Suprapubic skin (tissue), 4 donors: ENCODE results near the gene TOM1. TPM values are rescaled to one million over a fixed set of nuclear protein-coding genes. Genes with fewer than 3 reads are reported as not detected.

Source experiments
- DNase-seq, 2 donors: peaks; one replicate each; pipeline ENCODE4 v3.0.0-alpha.2; 2019; ENCODE audit warnings: low spot score in 2 of 2
- H3K27ac ChIP-seq: fragments of 200-600 bp; sonication (generic); one replicate; pipeline ENCODE4 v1.5.1; 2019
- H3K27me3 ChIP-seq: fragments of 200-600 bp; sonication (generic); one replicate; pipeline ENCODE4 v1.5.1; 2019
- H3K36me3 ChIP-seq: fragments of 200-600 bp; sonication (generic); one replicate; pipeline ENCODE4 v1.5.1; 2019
- H3K4me1 ChIP-seq: fragments of 200-600 bp; sonication (generic); one replicate; pipeline ENCODE4 v1.5.1; 2019
- H3K4me3 ChIP-seq: fragments of 200-600 bp; sonication (generic); one replicate; pipeline ENCODE4 v1.5.1; 2019; ENCODE audit warnings: mild to moderate bottlenecking
- H3K9me3 ChIP-seq: fragments of 200-600 bp; sonication (generic); one replicate; pipeline ENCODE4 v1.5.1; 2019
- CTCF ChIP-seq, 2 donors: fragments of 200-600 bp in 1 of 2; fragments of 450-650 bp in 1 of 2; sonication (generic) in 1 of 2; IDR thresholded peaks; one replicate each; pipeline ENCODE4 v1.5.1; 2016 to 2019; ENCODE audit warnings: antibody characterized with exemption in 2 of 2, mild to moderate bottlenecking in 1 of 2, moderate library complexity in 1 of 2
- EP300 ChIP-seq: sonication (generic); formaldehyde crosslinking; IDR thresholded peaks from one replicate; pipeline ENCODE4 v1.6.1; 2017; ENCODE audit warnings: antibody characterized with exemption
- POLR2A ChIP-seq, 2 donors: fragments of 450-650 bp; IDR thresholded peaks; one replicate each; pipeline ENCODE4 v1.6.1; 2017; ENCODE audit warnings: antibody characterized with exemption in 2 of 2, mild to moderate bottlenecking in 2 of 2, moderate library complexity in 2 of 2
- POLR2AphosphoS5 ChIP-seq, 3 donors: sonication (generic); formaldehyde crosslinking; IDR thresholded peaks; one replicate each; pipeline ENCODE4 v1.6.1; 2017; ENCODE audit warnings: antibody characterized with exemption in 3 of 3
- WGBS: methylation state at CpG from one replicate; pipeline ENCODE4 v1.1.5; 2018; 5-methylcytosine and 5-hydroxymethylcytosine counted together
- total RNA-seq, 4 donors: library from RNA; depleted of rRNA; stranded (reverse); fragments of >200 nt; gene quantifications; one replicate each; pipeline ENCODE4 v1.1.0, GENCODE V29; 2016

The TOM1 gene
- total RNA-seq, 4 donors from 2014 or later, result 105 to 279 (median 130) TPM

- H3K27ac ChIP-seq, result no peak overlapping the region
- no peaks in the 10 kb centered on the region for H3K27me3 ChIP-seq
- H3K4me3 ChIP-seq, result no peak overlapping the region
- no peaks in the 10 kb centered on the region for H3K36me3 ChIP-seq
- WGBS, result 85% methylated on average over 8 of the region's 8 CpGs
- no peak for DNase-seq
- H3K4me1 ChIP-seq, result peaks cover 36% of the 10 kb centered on the region
- H3K9me3 ChIP-seq, result no peaks in the 10 kb centered on the region
- TF ChIP-seq CTCF (IDR thresholded peaks at IDR 0.05), result no peak
These were observed 75.8 kb downstream of the TOM1 start for GRCh38 chr22:35375526-35375925.

- 3% methylated on average over 16 of the region's 17 CpGs for WGBS
- peak overlapping the region; percentile 83 for H3K27ac ChIP-seq
- peak; percentile 96 to 97 for DNase-seq
- H3K4me3 ChIP-seq, result peak overlapping the region; percentile 7
- H3K9me3 ChIP-seq, result no peaks in the 10 kb centered on the region
- H3K27me3 ChIP-seq, result no peaks in the 10 kb centered on the region
- peaks cover 44% of the 10 kb centered on the region for H3K4me1 ChIP-seq
- H3K36me3 ChIP-seq, result no peaks in the 10 kb centered on the region
- TF ChIP-seq POLR2AphosphoS5 (IDR thresholded peaks at IDR 0.05) (peak; percentile 45 to 98 (median 84)), POLR2A (IDR thresholded peaks at IDR 0.05) (no peak), EP300 (no peak), CTCF (IDR thresholded peaks at IDR 0.05) (no peak)
These were observed 77.2 kb downstream of the TOM1 start for GRCh38 chr22:35376728-35377472.

- 91% methylated on average over 3 of the region's 3 CpGs for WGBS
- no peaks in the 10 kb centered on the region for H3K27me3 ChIP-seq
- no peak for TF ChIP-seq EP300
- no peak for TF ChIP-seq POLR2AphosphoS5 (IDR thresholded peaks at IDR 0.05)
- TF ChIP-seq CTCF (IDR thresholded peaks at IDR 0.05), result no peak
- TF ChIP-seq POLR2A (IDR thresholded peaks at IDR 0.05), result no peak
These were observed 78.0 kb downstream of the TOM1 start for GRCh38 chr22:35377735-35378134.

GRCh38 chr22:35378621-35379020 lies 78.9 kb downstream of the TOM1 start:
- WGBS, result 94% methylated on average over 3 of the region's 3 CpGs
- H3K4me1 ChIP-seq, result peaks cover 52% of the 10 kb centered on the region
- H3K27me3 ChIP-seq, result no peaks in the 10 kb centered on the region

More at GRCh38 chr22:35377735-35378134, 78.0 kb downstream of the TOM1 start:
- Histone ChIP-seq H3K4me3 (no peak overlapping the region), H3K36me3 (no peaks in the 10 kb centered on the region), H3K4me1 (peaks cover 44% of the 10 kb centered on the region), H3K27ac (peak overlapping the region; percentile 40), H3K9me3 (no peaks in the 10 kb centered on the region)
- DNase-seq, result no peak

More at GRCh38 chr22:35378621-35379020, 78.9 kb downstream of the TOM1 start:
- no peak for DNase-seq
- no peak for TF ChIP-seq POLR2AphosphoS5 (IDR thresholded peaks at IDR 0.05)
- no peak for TF ChIP-seq CTCF (IDR thresholded peaks at IDR 0.05)
- TF ChIP-seq EP300, result no peak
- TF ChIP-seq POLR2A (IDR thresholded peaks at IDR 0.05), result no peak
- no peak overlapping the region for H3K4me3 ChIP-seq
- H3K27ac ChIP-seq, result no peak overlapping the region
- no peaks in the 10 kb centered on the region for H3K36me3 ChIP-seq
- H3K9me3 ChIP-seq, result no peaks in the 10 kb centered on the region
